CD4-positive, alpha-beta memory T cell (primary cell): ENCODE results near the gene MYCBPAP. TPM values are rescaled to one million over a fixed set of nuclear protein-coding genes. Genes with fewer than 3 reads are reported as not detected.

Experiments used
- CTCF ChIA-PET: fragments of 350-600 bp; sonication (Branson Sonifier 250); formaldehyde crosslinking; loops from one replicate; lab custom pipeline; 2021; ENCODE audit warnings: inconsistent platforms; ENCODE audit not compliant: partially characterized antibody; lab: Charles Lee
- POLR2A ChIA-PET: fragments of 350-600 bp; sonication (Branson Sonifier 250); formaldehyde crosslinking; loops from one replicate; lab custom pipeline; 2021; ENCODE audit not compliant: partially characterized antibody; lab: Charles Lee
- DNase-seq, 5 donors: peaks; one replicate each; pipeline versions ENCODE4 v3.0.0 to v3.0.0-alpha.2; 2020 to 2022; ENCODE audit warnings: mixed read lengths in 1 of 5
- H3K27ac ChIP-seq: one replicate; pipeline ENCODE4 v1.7.0; 2013; ENCODE audit warnings: low read depth, low read length
- H3K27me3 ChIP-seq: 2 replicates; pipeline ENCODE4 v1.7.0; 2013; ENCODE audit warnings: mild to moderate bottlenecking, low read length, moderate library complexity; ENCODE audit not compliant: insufficient read depth
- H3K36me3 ChIP-seq: 2 replicates; pipeline ENCODE4 v1.7.0; 2013; ENCODE audit warnings: mild to moderate bottlenecking, low read length, moderate library complexity; ENCODE audit not compliant: insufficient read depth
- H3K4me1 ChIP-seq: 2 replicates; pipeline ENCODE4 v1.7.0; 2013; ENCODE audit warnings: mild to moderate bottlenecking, low read length, moderate library complexity; ENCODE audit not compliant: insufficient read depth
- H3K4me3 ChIP-seq, 2 donors: one replicate each; pipeline ENCODE4 v1.7.0; 2013; ENCODE audit warnings: low read length in 2 of 2, mild to moderate bottlenecking in 1 of 2
- H3K9me3 ChIP-seq, 2 donors: one replicate each; pipeline ENCODE4 v1.7.0; 2013; ENCODE audit warnings: low read length in 2 of 2, control low read depth in 1 of 2; ENCODE audit not compliant: control insufficient read depth in 1 of 2
- H3K27ac Mint-ChIP-seq, 7 donors: one replicate each; pipeline ENCODE4 v1.8.0; 2020 to 2021; ENCODE audit warnings: mixed read lengths in 7 of 7, mild to moderate bottlenecking in 6 of 7, inconsistent platforms in 3 of 7, moderate library complexity in 3 of 7
- H3K27me3 Mint-ChIP-seq, 2 donors: one replicate each; pipeline ENCODE4 v1.8.0; 2020 to 2021; ENCODE audit warnings: mixed read lengths in 2 of 2
- H3K36me3 Mint-ChIP-seq, 2 donors: one replicate each; pipeline ENCODE4 v1.8.0; 2020 to 2021; ENCODE audit warnings: mixed read lengths in 2 of 2, inconsistent platforms in 1 of 2, mild to moderate bottlenecking in 1 of 2
- H3K4me1 Mint-ChIP-seq, 4 donors: one replicate each; pipeline ENCODE4 v1.8.0; 2020 to 2021; ENCODE audit warnings: mixed read lengths in 4 of 4, mild to moderate bottlenecking in 1 of 4
- H3K4me3 Mint-ChIP-seq, 8 donors: one replicate each; pipeline ENCODE4 v1.8.0; 2020 to 2021; ENCODE audit warnings: mixed read lengths in 8 of 8, mild to moderate bottlenecking in 7 of 8, moderate library complexity in 6 of 8, inconsistent platforms in 3 of 8
- H3K9me3 Mint-ChIP-seq, 8 donors: one replicate each; pipeline ENCODE4 v1.8.0; 2020 to 2021; ENCODE audit warnings: mixed read lengths in 8 of 8, mild to moderate bottlenecking in 5 of 8, inconsistent platforms in 3 of 8, moderate library complexity in 1 of 8
- intact Hi-C: fragments of 100-400 bp; cut with micrococcal nuclease; formaldehyde crosslinking; loops from one replicate; pipeline ENCODE4 v1.15.1; 2023
- polyA plus RNA-seq, 2 donors: library from polyadenylated mRNA; unstranded; fragments of 300-500 nt; fragmentation: Illumina TruSeq; gene quantifications; one replicate each; pipeline ENCODE4 v1.2.3, GENCODE V29; 2021
- total RNA-seq, 2 experiments: library from RNA; stranded (reverse); gene quantifications; one replicate each; pipeline ENCODE4 v1.2.3, GENCODE V29; 2021

MYCBPAP gene
- total and polyA plus RNA-seq, 4 experiments from 2014 or later, result 0.24 to 6.8 (median 5.3) TPM; not detected in 1

DNA sequence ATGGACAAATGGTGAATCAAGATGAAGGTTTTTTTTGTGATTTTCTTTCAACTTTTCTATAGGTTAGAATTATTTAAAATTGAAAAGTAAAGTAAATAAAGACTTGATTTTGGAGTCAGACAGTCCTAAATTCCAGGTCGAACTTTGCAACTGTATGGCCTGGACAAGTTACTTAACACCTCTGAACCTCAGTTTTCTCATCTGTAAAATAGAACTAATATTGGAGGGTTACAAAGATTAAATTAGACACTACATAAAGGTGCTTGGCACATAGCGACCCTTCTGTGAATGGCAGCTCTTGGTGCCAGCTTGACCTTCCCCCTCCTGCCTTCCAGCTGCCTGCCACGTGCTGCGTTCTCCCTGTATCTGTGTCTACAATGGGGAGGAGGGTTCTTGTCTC, 26.6 kb upstream of the MYCBPAP start:
- H3K36me3 ChIP-seq, result peaks cover 32% of the 10 kb centered on the region
- H3K27ac Mint-ChIP-seq, result no peak overlapping the region
- DNase-seq, result no peak
- no peak overlapping the region for H3K27ac ChIP-seq
- ChIA-PET POLR2A (no interaction called here), CTCF (interaction anchor here (0.6 to 4.7 kb wide), 7 partner anchors 8 to 301 kb away, joined by 3 to 32 read pairs (median 3); no protein-coding TSS in a partner anchor)
- no peaks in the 10 kb centered on the region for H3K9me3 ChIP-seq
- no peaks in the 10 kb centered on the region for H3K9me3 Mint-ChIP-seq
- intact Hi-C loops, result loop anchor here (1.0 to 2.0 kb wide), 2 partner anchors 145 to 361 kb away; no protein-coding TSS in a partner anchor
- peaks cover 15 to 30% (median 21%) of the 10 kb centered on the region in 4 donors for H3K4me1 Mint-ChIP-seq
- H3K4me3 Mint-ChIP-seq, result no peak overlapping the region
- no peaks in the 10 kb centered on the region for H3K27me3 ChIP-seq
- peaks cover 19% of the 10 kb centered on the region for H3K4me1 ChIP-seq
- peaks cover 4 to 45% of the 10 kb centered on the region in 2 donors for H3K36me3 Mint-ChIP-seq
- no peak overlapping the region for H3K4me3 ChIP-seq
- H3K27me3 Mint-ChIP-seq, result no peaks in the 10 kb centered on the region

DNA sequence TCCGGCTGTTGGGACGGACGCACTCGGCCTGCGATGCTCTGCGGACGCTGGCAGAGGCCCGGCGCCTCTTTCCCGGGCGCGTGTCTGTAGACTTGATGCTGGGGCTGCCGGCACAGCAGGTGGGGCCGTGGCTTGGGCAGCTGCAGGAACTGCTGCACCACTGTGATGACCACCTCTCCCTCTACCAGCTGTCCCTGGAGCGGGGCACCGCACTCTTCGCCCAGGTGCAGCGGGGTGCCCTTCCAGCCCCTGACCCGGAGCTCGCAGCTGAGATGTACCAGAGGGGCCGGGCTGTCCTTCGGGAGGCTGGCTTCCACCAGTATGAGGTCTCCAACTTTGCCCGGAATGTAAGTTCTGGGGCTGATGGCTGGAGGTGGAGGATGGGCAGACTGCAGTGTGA, 26.1 kb upstream of the MYCBPAP start:
- Mint-ChIP-seq H3K27ac (peak overlapping the region in 2 of 7 donors; percentile 13 to 89), H3K9me3 (no peaks in the 10 kb centered on the region), H3K27me3 (no peaks in the 10 kb centered on the region), H3K4me3 (no peak overlapping the region), H3K4me1 (peaks cover 15 to 30% (median 21%) of the 10 kb centered on the region in 4 donors), H3K36me3 (peaks cover 4 to 47% of the 10 kb centered on the region in 2 donors)
- Histone ChIP-seq H3K27me3 (no peaks in the 10 kb centered on the region), H3K4me1 (peaks cover 19% of the 10 kb centered on the region), H3K27ac (no peak overlapping the region), H3K9me3 (no peaks in the 10 kb centered on the region), H3K36me3 (peaks cover 32% of the 10 kb centered on the region), H3K4me3 (no peak overlapping the region)
- ChIA-PET CTCF (interaction anchor here (1.0 to 4.7 kb wide), 8 partner anchors 9 to 144 kb away, joined by 3 to 32 read pairs (median 4); no protein-coding TSS in a partner anchor), POLR2A (no interaction called here)
- no peak for DNase-seq
- intact Hi-C loops, result loop anchor here (1.0 to 2.0 kb wide), 2 partner anchors 144 to 361 kb away; no protein-coding TSS in a partner anchor

DNA sequence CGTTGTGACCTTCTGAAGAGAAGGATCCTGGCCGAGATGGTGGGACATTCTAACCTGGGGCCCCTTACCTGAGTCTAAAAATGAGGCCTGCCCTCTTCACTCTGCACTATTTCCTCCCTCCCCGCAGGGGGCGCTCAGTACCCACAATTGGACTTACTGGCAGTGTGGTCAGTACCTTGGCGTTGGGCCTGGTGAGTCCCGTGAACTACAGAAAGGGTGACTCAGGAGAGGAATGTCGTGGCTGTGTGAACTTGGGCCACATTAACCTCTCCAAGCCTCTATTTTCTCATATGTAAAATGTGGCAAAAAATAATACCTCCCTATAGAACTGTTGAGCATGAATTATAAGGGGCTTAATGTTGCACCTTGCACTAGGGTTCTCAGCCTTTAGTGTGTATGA, 25.7 kb upstream of the MYCBPAP start:
- H3K9me3 Mint-ChIP-seq, result no peaks in the 10 kb centered on the region
- Histone ChIP-seq H3K27me3 (no peaks in the 10 kb centered on the region), H3K4me1 (peaks cover 19% of the 10 kb centered on the region), H3K9me3 (no peaks in the 10 kb centered on the region), H3K27ac (no peak overlapping the region), H3K4me3 (no peak overlapping the region), H3K36me3 (peaks cover 32% of the 10 kb centered on the region)
- DNase-seq, result peak; percentile 62 to 72 (median 68)
- intact Hi-C loops, result loop anchor here (1.0 to 2.0 kb wide), 2 partner anchors 144 to 360 kb away; no protein-coding TSS in a partner anchor
- H3K4me1 Mint-ChIP-seq, result peaks cover 15 to 30% (median 21%) of the 10 kb centered on the region in 4 donors
- H3K27me3 Mint-ChIP-seq, result no peaks in the 10 kb centered on the region
- peak overlapping the region in 1 of 8 donors; percentile 13 for H3K4me3 Mint-ChIP-seq
- peaks cover 4 to 47% of the 10 kb centered on the region in 2 donors for H3K36me3 Mint-ChIP-seq
- ChIA-PET POLR2A (no interaction called here), CTCF (interaction anchor here (1.0 to 4.7 kb wide), 9 partner anchors 9 to 144 kb away, joined by 3 to 32 read pairs (median 4); no protein-coding TSS in a partner anchor)
- peak overlapping the region in 4 of 7 donors; percentile 13 to 89 (median 64) for H3K27ac Mint-ChIP-seq

DNA sequence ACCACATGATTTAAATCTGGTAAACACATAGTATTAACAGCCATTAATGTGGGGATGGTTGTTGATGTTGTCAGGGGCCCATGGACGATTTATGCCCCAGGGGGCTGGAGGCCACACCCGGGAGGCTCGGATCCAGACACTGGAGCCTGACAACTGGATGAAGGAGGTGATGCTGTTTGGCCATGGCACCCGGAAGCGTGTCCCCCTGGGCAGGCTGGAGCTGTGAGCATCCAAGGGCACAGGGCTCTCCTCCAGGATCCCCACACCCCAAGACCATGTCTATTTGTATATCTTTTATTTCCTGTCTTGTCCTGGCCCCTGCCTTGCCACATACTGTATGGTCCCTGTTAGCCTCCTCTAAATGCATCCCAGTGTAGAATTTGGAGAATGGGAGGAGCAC, 25.0 kb upstream of the MYCBPAP start:
- Mint-ChIP-seq H3K4me3 (no peak overlapping the region), H3K27me3 (no peaks in the 10 kb centered on the region), H3K36me3 (peaks cover 4 to 47% of the 10 kb centered on the region in 2 donors), H3K4me1 (peaks cover 11 to 27% (median 17%) of the 10 kb centered on the region in 4 donors), H3K9me3 (no peaks in the 10 kb centered on the region), H3K27ac (peak overlapping the region in 1 of 7 donors; percentile 30)
- H3K27ac ChIP-seq, result no peak overlapping the region
- ChIA-PET CTCF (interaction anchor here (1.1 to 4.7 kb wide), 5 partner anchors 16 to 143 kb away, joined by 3 to 32 read pairs (median 5); no protein-coding TSS in a partner anchor), POLR2A (no interaction called here)
- no peak overlapping the region for H3K4me3 ChIP-seq
- peaks cover 32% of the 10 kb centered on the region for H3K36me3 ChIP-seq
- peaks cover 14% of the 10 kb centered on the region for H3K4me1 ChIP-seq
- intact Hi-C loops, result loop anchor here (2.0 kb wide), 1 partner anchor 360 kb away; no protein-coding TSS in a partner anchor
- no peak for DNase-seq
- H3K27me3 ChIP-seq, result no peaks in the 10 kb centered on the region
- no peaks in the 10 kb centered on the region for H3K9me3 ChIP-seq

DNA sequence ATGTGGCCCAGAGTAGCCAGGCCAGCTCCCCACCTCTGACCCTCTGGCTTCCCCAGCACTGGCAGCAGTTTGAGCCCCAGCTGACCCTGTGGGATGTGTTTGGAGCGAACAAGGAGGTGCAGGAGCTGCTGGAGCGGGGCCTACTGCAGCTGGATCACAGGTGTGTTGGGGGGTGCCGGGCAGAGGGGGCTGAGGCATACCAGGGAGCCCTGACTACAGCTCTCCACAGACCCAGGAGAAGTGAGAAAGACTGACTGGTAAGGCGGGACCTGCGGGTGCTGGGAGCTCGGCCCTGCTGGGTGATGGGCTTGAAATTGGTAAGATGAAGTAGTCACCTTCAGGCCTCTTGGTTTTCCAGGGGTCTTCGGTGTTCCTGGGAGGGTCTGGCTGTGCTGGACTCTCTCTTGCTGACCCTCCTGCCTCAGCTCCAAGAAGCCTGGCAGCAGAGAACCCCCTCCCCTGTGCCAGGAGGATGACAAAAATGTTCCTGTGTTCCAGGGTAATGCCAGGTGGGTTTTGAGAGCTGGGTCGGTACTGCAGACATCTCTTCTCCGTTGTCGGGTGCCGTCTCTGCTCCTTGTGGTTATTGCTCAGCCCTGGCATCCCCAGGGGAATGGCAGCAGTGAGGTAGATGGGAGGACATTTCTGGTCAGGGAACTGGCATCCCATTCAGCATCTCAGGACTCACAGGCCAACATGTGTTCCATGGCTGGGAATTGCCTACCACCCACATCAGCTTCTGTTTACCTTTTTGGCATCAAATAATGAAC, 23.7 kb upstream of the MYCBPAP start:
- DNase-seq, result no peak
- Histone ChIP-seq H3K27me3 (no peaks in the 10 kb centered on the region), H3K36me3 (peaks cover 32% of the 10 kb centered on the region), H3K4me1 (peaks cover 10% of the 10 kb centered on the region), H3K4me3 (no peak overlapping the region), H3K27ac (no peak overlapping the region), H3K9me3 (no peaks in the 10 kb centered on the region)
- no peaks in the 10 kb centered on the region for H3K27me3 Mint-ChIP-seq
- no peaks in the 10 kb centered on the region for H3K9me3 Mint-ChIP-seq
- peak overlapping the region in 1 of 7 donors; percentile 78 for H3K27ac Mint-ChIP-seq
- peaks cover 8 to 18% (median 12%) of the 10 kb centered on the region in 4 donors for H3K4me1 Mint-ChIP-seq
- H3K36me3 Mint-ChIP-seq, result peaks cover 4 to 42% of the 10 kb centered on the region in 2 donors
- POLR2A ChIA-PET, result no interaction called here
- no peak overlapping the region for H3K4me3 Mint-ChIP-seq
- CTCF ChIA-PET, result interaction anchor here (1.0 to 4.7 kb wide), 6 partner anchors 8 to 357 kb away, joined by 3 to 32 read pairs (median 4); no protein-coding TSS in a partner anchor
- intact Hi-C loops, result no loop called here

DNA sequence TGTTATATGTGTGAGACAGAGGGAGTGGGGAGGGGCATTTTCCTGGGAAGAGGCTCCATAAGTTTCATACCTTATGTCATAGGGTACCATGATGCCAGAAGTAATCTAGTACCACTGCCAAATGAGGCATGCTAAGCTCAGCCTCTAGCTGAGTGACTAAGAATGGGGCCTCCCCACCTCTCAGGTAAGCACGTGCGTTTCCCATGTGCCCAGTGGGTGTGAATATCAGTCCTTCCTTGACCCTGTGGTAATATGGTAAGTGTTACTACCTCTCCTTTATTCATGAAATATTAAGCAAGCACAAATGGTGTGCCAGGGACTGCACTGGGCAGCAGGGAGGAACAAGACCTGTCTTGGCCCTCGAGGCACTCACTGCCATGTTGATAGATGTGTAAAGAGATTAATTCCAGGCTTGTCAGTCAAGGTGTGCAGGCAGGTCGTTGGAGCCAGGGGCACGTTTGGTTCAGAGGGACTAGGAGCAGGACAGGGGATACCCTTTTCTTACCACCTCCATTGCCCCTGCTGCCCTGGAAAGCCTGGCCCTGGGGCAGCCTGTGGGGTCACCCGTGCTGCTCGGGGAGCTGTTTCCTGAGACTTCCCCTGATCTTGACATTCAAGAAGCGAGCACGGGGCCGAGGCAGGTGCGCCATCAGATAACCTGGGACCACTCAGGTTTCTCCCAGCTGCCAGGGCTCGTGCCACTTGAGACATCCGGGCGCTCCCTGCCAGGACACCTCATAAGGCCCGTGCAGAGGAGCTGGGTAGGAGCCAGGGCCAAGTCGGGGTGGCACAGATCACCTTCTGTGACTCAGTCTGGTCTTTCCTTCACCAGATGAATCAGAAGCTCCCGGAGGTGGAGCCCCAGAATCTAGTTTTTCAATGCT, 20.8 kb upstream of the MYCBPAP start:
- H3K27me3 ChIP-seq, result no peaks in the 10 kb centered on the region
- no peaks in the 10 kb centered on the region for H3K9me3 ChIP-seq
- CTCF ChIA-PET, result interaction anchor here (1.3 to 1.9 kb wide), 3 partner anchors 8 to 125 kb away, joined by 3 to 6 read pairs (median 3); no protein-coding TSS in a partner anchor
- peak overlapping the region in 1 of 7 donors; percentile 60 for H3K27ac Mint-ChIP-seq
- intact Hi-C loops, result no loop called here
- POLR2A ChIA-PET, result no interaction called here
- no peaks in the 10 kb centered on the region for H3K9me3 Mint-ChIP-seq
- H3K4me3 ChIP-seq, result no peak overlapping the region
- H3K36me3 Mint-ChIP-seq, result peaks cover 4 to 34% of the 10 kb centered on the region in 2 donors
- no peak overlapping the region for H3K4me3 Mint-ChIP-seq
- no peak for DNase-seq
- no peak overlapping the region for H3K27ac ChIP-seq
- H3K4me1 Mint-ChIP-seq, result peaks cover 0 to 4% (median 2%) of the 10 kb centered on the region in 4 donors
- no peaks in the 10 kb centered on the region for H3K4me1 ChIP-seq
- no peaks in the 10 kb centered on the region for H3K27me3 Mint-ChIP-seq
- peaks cover 28% of the 10 kb centered on the region for H3K36me3 ChIP-seq
